Activated CD4-positive, alpha-beta T cell treated with anti-CD3 and anti-CD28 coated beads for 24 hours (primary cell): ENCODE data around the gene ACSS2.

ENCODE experiments used
- DNase-seq, 2 donors: peaks; one replicate each; pipeline ENCODE4 v3.0.0-alpha.2; 2020; ENCODE audit warnings: low read depth in 2 of 2

Gene ACSS2

DNA sequence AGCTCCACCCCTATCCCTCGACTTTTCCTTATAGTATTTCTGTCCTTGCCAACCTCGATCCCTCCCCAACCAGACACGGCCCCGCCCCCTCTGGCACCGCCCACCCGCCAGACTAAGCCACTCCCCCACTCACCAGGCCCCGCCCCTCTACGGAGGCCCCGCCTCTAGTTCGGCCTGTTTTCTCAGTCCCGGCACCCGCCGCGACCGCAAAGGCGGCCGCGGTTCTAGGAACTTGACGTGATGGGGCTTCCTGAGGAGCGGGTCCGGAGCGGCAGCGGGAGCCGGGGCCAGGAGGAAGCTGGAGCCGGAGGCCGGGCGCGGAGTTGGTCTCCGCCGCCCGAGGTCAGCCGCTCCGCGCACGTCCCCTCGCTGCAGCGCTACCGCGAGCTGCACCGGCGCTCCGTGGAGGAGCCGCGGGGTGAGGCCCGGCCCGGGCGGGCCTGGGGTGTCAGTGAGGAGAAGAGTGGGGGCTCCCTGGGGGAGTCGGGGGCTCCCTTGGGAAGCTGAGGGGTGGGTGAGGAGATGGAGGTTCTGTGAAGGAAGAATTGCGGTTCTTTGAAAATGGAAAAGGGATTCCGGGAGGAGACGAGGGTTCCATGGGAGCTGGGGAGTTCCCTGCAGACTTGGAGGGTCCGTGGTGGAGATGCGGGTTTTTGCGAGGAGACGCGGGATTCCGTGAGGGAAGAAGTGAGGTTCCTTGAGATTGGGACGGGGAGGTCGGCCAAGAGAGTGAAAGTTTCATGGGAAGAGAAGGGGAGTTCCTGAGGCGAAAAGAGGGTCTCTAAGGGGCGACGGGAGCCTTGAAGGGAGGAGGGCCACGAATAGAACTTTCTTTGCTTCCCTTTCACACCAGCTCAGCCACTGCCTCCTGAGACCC lies at the start of gene ACSS2:
ACSS2 (plus strand) TSS at position 207 of the 877 bp plus-strand sequence; CDS start at position 241, 34 bp downstream.
- no peak for DNase-seq

DNA sequence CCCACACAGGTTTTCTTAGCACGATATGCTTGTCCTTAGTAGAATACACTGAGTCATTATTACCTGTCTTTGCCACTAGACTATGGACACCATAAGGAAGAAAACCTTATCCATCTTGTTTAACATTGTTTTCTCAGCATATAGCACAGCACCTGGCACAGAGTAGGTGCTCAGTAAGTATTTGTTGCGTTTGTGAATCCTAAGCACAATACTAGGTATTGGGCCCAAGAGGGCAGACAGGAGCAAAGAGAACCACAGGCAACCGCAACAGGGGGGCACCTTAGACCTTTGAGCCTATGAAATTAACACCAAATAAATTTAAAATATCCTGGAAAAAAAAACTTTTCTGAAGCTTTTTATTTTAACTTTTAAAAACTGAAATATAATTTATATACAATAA lies 47.2 kb upstream of the ACSS2 start:
- DNase-seq, result no peak

- no peak for DNase-seq
These were observed 44.5 kb upstream of the ACSS2 start for GRCh38 chr20:34831936-34832335.

- no peak for DNase-seq
These were observed 41.9 kb upstream of the ACSS2 start for GRCh38 chr20:34834459-34834893.

DNA sequence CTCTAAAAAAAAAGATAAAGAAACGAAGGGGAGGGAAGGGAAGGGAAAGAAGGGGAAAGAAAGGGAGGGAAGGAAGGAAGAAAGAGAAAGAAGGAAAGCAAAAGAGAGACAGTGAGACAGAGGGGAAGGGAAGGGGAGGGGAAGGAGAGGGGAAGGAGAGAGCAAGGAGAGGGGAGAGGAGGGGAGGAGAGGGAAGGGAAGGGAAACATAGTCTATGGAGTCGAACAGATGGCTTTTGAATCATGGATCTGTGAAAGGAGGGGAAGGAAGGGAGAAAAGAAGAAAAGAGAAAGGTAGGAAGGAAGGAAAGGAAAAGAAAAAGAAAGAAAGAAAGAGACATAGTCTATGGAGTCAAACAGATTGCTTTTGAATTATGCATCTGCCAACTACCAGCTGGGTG lies 34.3 kb upstream of the ACSS2 start:
- DNase-seq, result no peak

DNA sequence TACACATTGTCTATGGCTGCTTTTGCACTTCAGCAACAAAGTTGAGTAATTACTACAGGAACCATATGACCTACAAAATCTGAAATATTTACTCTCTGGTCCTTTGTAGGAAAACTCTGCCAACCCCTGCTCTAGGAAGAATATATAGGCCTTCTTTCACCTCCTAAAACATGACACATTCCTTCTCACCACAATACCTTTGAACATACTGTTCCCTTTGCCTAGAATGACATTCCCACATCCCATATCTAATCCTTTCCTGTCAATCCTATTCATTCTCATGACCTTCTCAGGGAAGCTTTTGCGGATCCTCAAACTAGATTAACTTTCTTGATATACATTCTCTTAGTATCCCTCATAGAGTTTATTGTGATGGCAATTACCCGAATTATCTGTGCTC lies 33.0 kb upstream of the ACSS2 start:
- no peak for DNase-seq

GRCh38 chr20:34848597-34848996 lies 27.8 kb upstream of the ACSS2 start:
- DNase-seq, result no peak

GRCh38 chr20:34849778-34850177 lies 26.6 kb upstream of the ACSS2 start:
- DNase-seq, result no peak

GRCh38 chr20:34850969-34851368 lies 25.4 kb upstream of the ACSS2 start:
- DNase-seq, result no peak

- DNase-seq, result no peak
These were observed 24.1 kb upstream of the ACSS2 start for GRCh38 chr20:34852298-34852697.

- no peak for DNase-seq
These were observed 17.0 kb upstream of the ACSS2 start for GRCh38 chr20:34859367-34859766.

- no peak for DNase-seq
These were observed 16.4 kb upstream of the ACSS2 start for GRCh38 chr20:34859826-34860545.

DNA sequence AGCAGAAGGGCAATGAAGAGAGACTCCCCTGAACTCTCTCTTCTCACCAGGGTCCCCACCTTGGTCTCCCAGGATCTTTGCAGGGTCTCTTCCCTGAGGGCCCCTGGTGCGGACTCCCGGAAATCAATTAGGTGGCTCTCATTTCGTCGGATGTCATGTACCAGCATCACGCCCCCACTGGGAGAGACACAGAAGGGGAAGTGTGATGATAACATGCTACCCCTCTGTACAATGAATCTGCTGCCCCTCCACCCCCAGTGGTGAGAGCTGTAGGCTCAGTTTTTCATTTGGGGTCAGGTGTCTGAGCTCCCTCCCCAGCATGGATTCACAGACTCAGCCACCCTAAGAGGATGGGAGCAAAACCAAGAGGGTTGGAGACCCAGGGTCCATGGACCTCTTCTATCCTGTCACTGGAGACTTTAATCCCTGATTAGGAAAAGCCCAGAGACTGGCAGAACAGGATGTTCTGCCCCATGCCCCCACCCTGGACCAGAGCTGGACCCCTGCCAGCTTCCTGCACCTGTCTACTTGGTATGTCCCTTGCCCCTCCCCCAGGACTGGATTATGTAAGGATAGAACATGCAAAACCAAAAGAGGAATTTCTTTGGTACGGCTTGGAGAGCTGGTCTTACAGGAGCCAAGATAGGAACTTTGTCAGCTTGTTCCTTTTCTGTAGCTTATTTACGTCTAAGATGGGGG lies 14.9 kb upstream of the ACSS2 start:
- DNase-seq, result no peak

GRCh38 chr20:34862724-34863123 lies 13.7 kb upstream of the ACSS2 start:
- DNase-seq, result no peak

DNA sequence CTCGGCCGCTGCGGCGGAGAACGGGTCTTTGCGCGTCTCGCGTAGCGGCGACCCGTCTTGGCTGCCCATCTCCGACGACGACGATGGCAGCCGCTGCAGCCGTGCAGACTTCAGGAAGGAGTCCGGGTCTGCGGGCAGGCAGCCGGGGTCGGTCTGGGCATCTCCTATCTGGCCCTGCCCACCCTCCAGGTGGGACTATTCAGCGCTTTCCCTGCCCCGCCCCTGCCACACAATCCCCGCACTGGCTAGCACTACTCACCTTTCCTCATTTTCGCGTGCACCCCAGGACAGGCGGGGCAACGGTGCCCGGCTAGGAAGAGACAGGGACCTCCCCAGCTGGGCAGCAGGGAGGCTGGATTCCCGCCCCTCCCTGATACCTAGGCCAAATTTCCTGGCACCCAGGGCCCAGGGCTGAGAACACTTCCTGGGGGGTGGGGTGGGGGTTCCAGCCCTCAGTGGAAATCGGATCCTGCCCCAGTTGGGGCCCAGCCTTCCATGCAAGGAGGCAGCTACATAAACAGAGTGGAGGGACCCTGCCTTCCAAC lies 12.9 kb upstream of the ACSS2 start:
- DNase-seq, result no peak

- DNase-seq, result no peak
These were observed 12.2 kb upstream of the ACSS2 start for GRCh38 chr20:34864216-34864615.

DNA sequence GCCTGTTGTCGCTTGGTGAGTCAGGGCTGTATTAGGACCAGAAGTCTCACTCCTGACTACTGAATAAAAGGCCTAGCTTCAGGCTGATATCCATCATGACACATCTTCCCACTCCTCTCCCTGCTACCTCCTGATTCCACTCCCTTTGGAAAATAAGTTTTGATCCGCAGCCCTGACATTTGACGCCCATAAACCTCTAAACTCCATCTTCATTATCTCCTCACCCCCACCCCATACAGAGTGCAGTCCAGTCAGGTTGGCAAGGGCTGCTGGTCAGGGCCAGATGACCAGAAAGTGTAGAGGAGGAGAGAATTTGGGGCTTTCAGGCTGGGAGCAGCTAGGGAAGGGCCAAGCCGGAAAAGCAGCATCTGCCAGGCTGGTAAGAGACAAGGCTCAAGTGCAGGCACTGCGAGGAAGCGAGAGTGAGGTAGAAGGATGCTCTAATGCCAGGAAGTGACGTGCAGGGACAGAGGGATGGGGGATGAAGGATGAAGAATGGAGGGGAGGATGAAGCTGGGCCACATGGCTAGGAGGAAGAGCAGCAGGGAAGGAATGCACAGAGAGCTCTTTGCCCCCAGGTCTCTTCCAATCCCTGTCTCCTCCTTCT lies 5.0 kb upstream of the ACSS2 start:
- no peak for DNase-seq

DNA sequence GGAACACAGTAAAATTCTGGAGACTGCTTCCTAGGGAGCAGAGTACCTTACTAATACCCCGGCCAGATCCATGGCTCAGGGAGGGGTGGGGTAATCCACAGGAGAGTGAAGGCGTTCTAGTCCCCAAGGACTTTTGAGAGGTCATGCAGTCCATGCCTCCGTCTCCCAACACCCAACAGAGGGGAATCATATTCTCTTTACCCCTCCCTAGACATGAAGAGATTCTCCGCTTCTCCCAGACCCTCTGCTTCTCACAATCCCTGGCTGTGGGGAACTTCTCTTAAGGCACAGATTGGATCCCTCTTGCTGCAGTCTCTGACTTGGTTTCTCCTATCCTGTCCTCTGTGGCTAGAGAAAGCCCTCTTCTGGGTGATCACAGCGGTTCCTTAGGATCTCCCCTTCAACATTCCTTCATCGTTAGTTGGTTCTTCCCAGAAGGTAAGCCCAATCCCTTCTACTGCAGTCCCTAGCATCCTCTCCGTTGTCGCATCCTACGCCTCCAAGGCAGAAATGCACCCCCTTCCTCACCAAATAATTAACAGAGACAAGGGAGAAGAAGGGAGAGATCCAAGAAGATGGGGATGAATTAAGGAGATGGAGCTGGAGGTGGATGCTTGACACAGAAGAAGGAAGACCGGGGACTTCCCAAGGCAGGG lies 4.3 kb upstream of the ACSS2 start:
- DNase-seq, result no peak

GRCh38 chr20:34872622-34873224 lies 3.7 kb upstream of the ACSS2 start, which contains the start of gene GGT7:
Gene GGT7, minus strand, starts transcription at chr20:34872856. Its CDS starts 41 bp downstream, at chr20:34872815.
- peak; percentile 82 to 87 for DNase-seq

DNA sequence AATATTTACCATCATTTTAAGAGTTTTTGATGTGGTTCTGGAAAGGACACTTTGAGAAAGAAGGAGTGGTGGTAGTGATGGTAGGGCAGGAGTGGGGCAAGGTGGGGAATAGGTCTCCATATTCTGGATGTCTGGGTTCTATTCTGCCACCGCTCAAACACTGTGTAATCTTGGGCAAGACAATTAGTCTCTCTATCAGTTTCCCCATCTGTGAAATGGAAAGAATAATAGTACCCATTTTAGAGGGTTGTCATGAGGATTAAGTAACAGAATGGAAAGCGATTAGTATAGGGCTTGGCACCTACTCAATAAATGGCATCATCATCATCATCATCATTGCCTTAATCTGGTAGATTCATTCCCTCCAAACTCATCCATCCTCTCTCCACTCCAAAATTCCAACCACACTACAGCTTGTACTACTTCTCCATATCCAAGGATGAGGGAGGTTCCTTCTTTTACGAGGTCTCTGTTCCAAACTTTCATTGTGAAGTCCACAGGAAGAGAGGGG lies 2.8 kb upstream of the ACSS2 start:
- no peak for DNase-seq
